Upper lobe of left lung (tissue), 6 donors: ENCODE data around the gene SPAG8. TPM values are rescaled to one million over a fixed set of nuclear protein-coding genes. Genes with fewer than 3 reads are reported as not detected.

Source experiments
- ATAC-seq, 2 donors: fragments of 200-7000 bp; cut with Tn5 transposase; one replicate each; pipeline ENCODE4 v1.9.1; 2022; ENCODE audit warnings: mild to moderate bottlenecking in 2 of 2, moderate library complexity in 2 of 2; ENCODE audit not compliant: low FRiP score in 2 of 2
- DNase-seq, 2 donors: peaks; one replicate each; pipeline ENCODE4 v3.0.0-alpha.2; 2019 to 2020
- H3K27ac ChIP-seq, 4 donors: fragments of 200-600 bp; sonication (generic); one replicate each; pipeline ENCODE4 v1.5.1; 2016 to 2019
- H3K27me3 ChIP-seq, 4 donors: fragments of 200-600 bp; sonication (generic); one replicate each; pipeline ENCODE4 v1.5.1; 2017 to 2019
- H3K36me3 ChIP-seq, 4 donors: fragments of 200-600 bp; sonication (generic); one replicate each; pipeline ENCODE4 v1.5.1; 2016 to 2019
- H3K4me1 ChIP-seq, 4 donors: fragments of 200-600 bp; sonication (generic); one replicate each; pipeline ENCODE4 v1.5.1; 2018 to 2019
- H3K4me3 ChIP-seq, 4 donors: fragments of 200-600 bp; sonication (generic); one replicate each; pipeline ENCODE4 v1.5.1; 2017 to 2019; ENCODE audit warnings: mild to moderate bottlenecking in 2 of 4, moderate library complexity in 1 of 4
- H3K9me3 ChIP-seq, 4 donors: fragments of 200-600 bp; sonication (generic); one replicate each; pipeline ENCODE4 v1.5.1; 2018 to 2019
- EP300 ChIP-seq, 4 donors: sonication (generic); formaldehyde crosslinking; IDR thresholded peaks; one replicate each; pipeline ENCODE4 v1.5.1; 2017; ENCODE audit warnings: antibody characterized with exemption in 4 of 4, control low read depth in 2 of 4
- POLR2A ChIP-seq, 4 donors: fragments of 450-650 bp; IDR thresholded peaks; one replicate each; pipeline ENCODE4 v1.5.1; 2016 to 2017; ENCODE audit warnings: antibody characterized with exemption in 4 of 4, mild to moderate bottlenecking in 2 of 4
- POLR2AphosphoS5 ChIP-seq, 2 donors: sonication (generic); formaldehyde crosslinking; IDR thresholded peaks; one replicate each; pipeline ENCODE4 v1.5.1; 2017; ENCODE audit warnings: antibody characterized with exemption in 2 of 2
- WGBS, 2 donors: methylation state at CpG; one replicate each; pipeline ENCODE4 v1.1.5; 2017 to 2018; 5-methylcytosine and 5-hydroxymethylcytosine counted together
- total RNA-seq, 6 donors: library from RNA; depleted of rRNA in 4 of 6; stranded (reverse); fragments of >200 nt in 4 of 6; gene quantifications; one replicate each; pipeline versions ENCODE4 v1.1.0 to v1.2.1, GENCODE V29; 2016 to 2021
- TF ChIP-seq, protein P1 (sequence below), 6 experiments: fragments of 450-650 bp in 4 of 6; fragments of 200-600 bp in 2 of 6; sonication (generic) in 2 of 6; IDR thresholded peaks; one replicate each; pipeline ENCODE4 v1.5.1; 2016 to 2019; ENCODE audit warnings: antibody characterized with exemption in 6 of 6
- donor health status: DM: no; HTN: no; CAD: no; lungs with moderate emphysema.
- donor health status: DM: no; HTN: yes; CAD: no; lungs with severe emphysema.

The SPAG8 gene
- total RNA-seq, 6 donors from 2014 or later: 2.5 to 43.0 (median 13.3) TPM

DNA sequence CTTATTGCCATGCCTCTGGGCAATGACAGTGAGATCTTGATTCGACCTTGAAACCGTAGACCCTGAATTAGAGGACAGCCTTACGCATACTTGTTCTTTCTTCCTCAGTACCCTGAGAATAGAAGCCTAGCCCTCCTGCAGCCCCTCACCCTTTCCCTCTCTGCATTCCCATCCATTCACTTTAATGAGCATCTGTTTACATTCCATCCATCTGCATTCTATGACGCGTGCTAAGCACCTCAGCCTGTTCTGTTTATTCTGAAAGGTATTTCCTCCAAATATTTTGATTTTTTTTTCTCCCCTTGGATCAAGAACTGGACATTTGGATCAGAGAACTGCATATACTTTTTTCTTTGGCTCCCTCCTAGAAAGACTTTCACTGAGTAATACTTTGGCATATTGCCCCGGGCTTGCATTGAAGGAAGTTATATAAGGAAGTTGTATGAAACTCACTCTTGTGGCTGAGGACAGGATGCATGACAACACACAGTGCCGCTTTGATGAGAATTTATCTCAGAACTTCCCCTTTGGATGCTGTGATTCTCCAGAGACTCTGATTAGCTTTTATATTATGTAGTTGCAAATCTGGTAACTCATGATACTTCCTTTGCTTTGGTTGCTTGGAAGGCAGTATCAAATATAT lies 32.7 kb upstream of the SPAG8 start:
- peak; percentile 76 to 82 for ATAC-seq
- peak overlapping the region; percentile 28 to 67 (median 54) for H3K27ac ChIP-seq
- TF ChIP-seq, protein P1, sequence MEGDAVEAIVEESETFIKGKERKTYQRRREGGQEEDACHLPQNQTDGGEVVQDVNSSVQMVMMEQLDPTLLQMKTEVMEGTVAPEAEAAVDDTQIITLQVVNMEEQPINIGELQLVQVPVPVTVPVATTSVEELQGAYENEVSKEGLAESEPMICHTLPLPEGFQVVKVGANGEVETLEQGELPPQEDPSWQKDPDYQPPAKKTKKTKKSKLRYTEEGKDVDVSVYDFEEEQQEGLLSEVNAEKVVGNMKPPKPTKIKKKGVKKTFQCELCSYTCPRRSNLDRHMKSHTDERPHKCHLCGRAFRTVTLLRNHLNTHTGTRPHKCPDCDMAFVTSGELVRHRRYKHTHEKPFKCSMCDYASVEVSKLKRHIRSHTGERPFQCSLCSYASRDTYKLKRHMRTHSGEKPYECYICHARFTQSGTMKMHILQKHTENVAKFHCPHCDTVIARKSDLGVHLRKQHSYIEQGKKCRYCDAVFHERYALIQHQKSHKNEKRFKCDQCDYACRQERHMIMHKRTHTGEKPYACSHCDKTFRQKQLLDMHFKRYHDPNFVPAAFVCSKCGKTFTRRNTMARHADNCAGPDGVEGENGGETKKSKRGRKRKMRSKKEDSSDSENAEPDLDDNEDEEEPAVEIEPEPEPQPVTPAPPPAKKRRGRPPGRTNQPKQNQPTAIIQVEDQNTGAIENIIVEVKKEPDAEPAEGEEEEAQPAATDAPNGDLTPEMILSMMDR (IDR thresholded peaks at IDR 0.05): no peak
- no peak for TF ChIP-seq EP300 (IDR thresholded peaks at IDR 0.05)
- TF ChIP-seq POLR2AphosphoS5 (IDR thresholded peaks at IDR 0.05): peak in 1 of 2 donors; percentile 51
- no peaks in the 10 kb centered on the region for H3K27me3 ChIP-seq
- peak in 1 of 2 donors; percentile 76 for DNase-seq
- no peaks in the 10 kb centered on the region for H3K9me3 ChIP-seq
- 28 to 30% methylated on average over 7 of the region's 7 CpGs for WGBS, 2 donors
- peaks cover 0 to 12% (median 0%) of the 10 kb centered on the region in 4 donors for H3K36me3 ChIP-seq
- H3K4me3 ChIP-seq: no peak overlapping the region
- H3K4me1 ChIP-seq: peaks cover 27 to 42% (median 28%) of the 10 kb centered on the region in 4 donors

DNA sequence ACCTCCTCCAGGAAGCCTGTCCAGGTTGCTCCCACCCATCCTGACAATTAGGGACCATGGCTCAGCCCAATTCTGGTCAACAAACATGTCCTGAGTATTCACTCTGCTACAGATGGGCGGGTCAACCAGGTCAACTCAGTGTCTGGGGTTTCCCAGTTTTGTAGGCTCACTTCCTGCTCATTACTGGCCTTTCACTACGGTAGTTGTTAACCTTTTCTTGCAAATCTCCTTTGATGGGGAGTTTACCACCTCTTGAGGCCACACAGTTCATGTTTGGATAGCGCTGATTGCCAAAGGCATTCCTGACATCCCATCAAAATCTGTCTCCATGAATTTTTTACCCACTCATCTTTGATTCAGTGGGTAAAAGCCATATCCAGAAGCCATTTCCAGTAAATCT lies 30.7 kb upstream of the SPAG8 start:
- no peaks in the 10 kb centered on the region for H3K27me3 ChIP-seq
- TF ChIP-seq POLR2AphosphoS5 (IDR thresholded peaks at IDR 0.05) (no peak), POLR2A (IDR thresholded peaks at IDR 0.05) (no peak), EP300 (IDR thresholded peaks at IDR 0.05) (no peak)
- TF ChIP-seq, protein P1 (IDR thresholded peaks at IDR 0.05): no peak
- no peak for DNase-seq
- H3K4me3 ChIP-seq: no peak overlapping the region
- ATAC-seq: no peak
- H3K36me3 ChIP-seq: peaks cover 0 to 12% (median 0%) of the 10 kb centered on the region in 4 donors
- peaks cover 27 to 42% (median 28%) of the 10 kb centered on the region in 4 donors for H3K4me1 ChIP-seq
- H3K9me3 ChIP-seq: no peaks in the 10 kb centered on the region
- H3K27ac ChIP-seq: no peak overlapping the region
- 54 to 76% methylated on average over 3 of the region's 3 CpGs for WGBS, 2 donors

DNA sequence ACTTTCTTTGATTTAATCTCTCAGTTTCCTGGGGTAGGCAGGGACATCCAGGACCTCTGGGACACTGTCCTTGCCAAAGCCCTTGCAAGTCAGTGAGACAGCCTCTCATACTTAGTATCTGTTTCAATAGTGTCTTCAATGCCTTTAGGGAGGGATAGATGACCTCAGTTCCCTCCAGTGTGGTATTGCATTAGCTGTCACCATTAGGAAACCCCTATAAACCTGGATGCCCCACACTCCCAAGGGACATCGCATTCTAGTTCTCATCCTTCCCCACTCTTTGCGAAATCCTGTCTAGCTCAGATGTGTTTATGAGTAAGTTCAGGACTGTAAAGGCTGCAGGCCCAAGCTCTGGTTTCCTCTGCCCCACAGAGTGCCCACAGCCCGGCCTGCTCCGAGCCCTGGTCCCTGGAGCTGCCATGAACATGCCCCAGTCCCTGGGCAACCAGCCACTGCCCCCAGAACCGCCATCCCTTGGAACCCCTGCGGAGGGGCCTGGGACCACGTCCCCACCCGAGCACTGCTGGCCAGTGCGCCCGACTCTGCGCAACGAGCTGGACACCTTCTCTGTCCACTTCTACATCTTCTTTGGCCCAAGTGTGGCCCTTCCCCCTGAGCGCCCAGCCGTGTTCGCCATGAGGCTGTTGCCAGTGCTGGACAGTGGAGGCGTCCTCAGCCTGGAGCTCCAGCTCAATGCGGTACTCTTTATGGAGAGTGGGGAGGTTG lies 30.1 kb upstream of the SPAG8 start:
- DNase-seq: peak in 1 of 2 donors; percentile 63
- Histone ChIP-seq H3K27ac (no peak overlapping the region), H3K9me3 (no peaks in the 10 kb centered on the region), H3K4me3 (no peak overlapping the region), H3K4me1 (peaks cover 27 to 42% (median 28%) of the 10 kb centered on the region in 4 donors), H3K36me3 (peaks cover 0 to 9% (median 0%) of the 10 kb centered on the region in 4 donors), H3K27me3 (no peaks in the 10 kb centered on the region)
- WGBS, 2 donors: 94 to 96% methylated on average over 7 to 17 of the region's 17 CpGs
- ATAC-seq: no peak
- no peak for TF ChIP-seq EP300 (IDR thresholded peaks at IDR 0.05)
- no peak for TF ChIP-seq POLR2A (IDR thresholded peaks at IDR 0.05)
- TF ChIP-seq POLR2AphosphoS5 (IDR thresholded peaks at IDR 0.05): no peak
- TF ChIP-seq, protein P1 (IDR thresholded peaks at IDR 0.05): no peak

DNA sequence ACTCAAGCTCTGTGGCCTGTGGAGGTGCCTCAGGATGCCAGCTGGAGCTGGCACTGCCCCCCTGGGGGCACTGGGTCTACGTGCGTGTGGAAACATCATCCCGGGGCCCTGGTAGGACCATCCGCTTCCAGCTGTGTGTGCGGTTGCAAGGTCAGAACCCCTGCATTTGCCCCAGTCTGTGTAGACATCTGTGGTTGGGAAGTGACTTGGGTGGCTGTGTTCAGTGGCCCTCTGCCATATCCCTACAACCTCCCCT lies 29.5 kb upstream of the SPAG8 start:
- DNase-seq (peak in 1 of 2 donors; percentile 34), ATAC-seq (no peak)
- H3K4me1 ChIP-seq: peaks cover 27 to 41% (median 28%) of the 10 kb centered on the region in 4 donors
- no peaks in the 10 kb centered on the region for H3K9me3 ChIP-seq
- no peak overlapping the region for H3K4me3 ChIP-seq
- no peaks in the 10 kb centered on the region for H3K27me3 ChIP-seq
- no peak overlapping the region for H3K27ac ChIP-seq
- H3K36me3 ChIP-seq: peaks cover 0 to 3% (median 0%) of the 10 kb centered on the region in 4 donors
- 50 to 83% methylated on average over 2 to 5 of the region's 5 CpGs for WGBS, 2 donors
- TF ChIP-seq EP300 (IDR thresholded peaks at IDR 0.05) (no peak), POLR2A (IDR thresholded peaks at IDR 0.05) (no peak), POLR2AphosphoS5 (IDR thresholded peaks at IDR 0.05) (no peak)
- TF ChIP-seq, protein P1 (IDR thresholded peaks at IDR 0.05): no peak
